Measurements from ENCODE around the gene BEND6. TPM values are rescaled to one million over a fixed set of nuclear protein-coding genes. Genes with fewer than 3 reads are reported as not detected.

The BEND6 gene
- total RNA-seq, 1 donor from 2014 or later, result not detected

- no peak overlapping the region for H3K4me3 Mint-ChIP-seq
- intact Hi-C loops (cut with micrococcal nuclease), result no loop called here
- no peak for ATAC-seq (ENCODE audit: low read depth)
- TF ChIP-seq, protein P1, sequence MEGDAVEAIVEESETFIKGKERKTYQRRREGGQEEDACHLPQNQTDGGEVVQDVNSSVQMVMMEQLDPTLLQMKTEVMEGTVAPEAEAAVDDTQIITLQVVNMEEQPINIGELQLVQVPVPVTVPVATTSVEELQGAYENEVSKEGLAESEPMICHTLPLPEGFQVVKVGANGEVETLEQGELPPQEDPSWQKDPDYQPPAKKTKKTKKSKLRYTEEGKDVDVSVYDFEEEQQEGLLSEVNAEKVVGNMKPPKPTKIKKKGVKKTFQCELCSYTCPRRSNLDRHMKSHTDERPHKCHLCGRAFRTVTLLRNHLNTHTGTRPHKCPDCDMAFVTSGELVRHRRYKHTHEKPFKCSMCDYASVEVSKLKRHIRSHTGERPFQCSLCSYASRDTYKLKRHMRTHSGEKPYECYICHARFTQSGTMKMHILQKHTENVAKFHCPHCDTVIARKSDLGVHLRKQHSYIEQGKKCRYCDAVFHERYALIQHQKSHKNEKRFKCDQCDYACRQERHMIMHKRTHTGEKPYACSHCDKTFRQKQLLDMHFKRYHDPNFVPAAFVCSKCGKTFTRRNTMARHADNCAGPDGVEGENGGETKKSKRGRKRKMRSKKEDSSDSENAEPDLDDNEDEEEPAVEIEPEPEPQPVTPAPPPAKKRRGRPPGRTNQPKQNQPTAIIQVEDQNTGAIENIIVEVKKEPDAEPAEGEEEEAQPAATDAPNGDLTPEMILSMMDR (IDR thresholded peaks at IDR 0.05), result no peak
- POLR2A ChIA-PET, result no interaction called here
- H3K36me3 Mint-ChIP-seq (ENCODE audit: low read depth), result peaks cover 2% of the 10 kb centered on the region
- peaks cover 17% of the 10 kb centered on the region for H3K4me1 Mint-ChIP-seq
- H3K27ac Mint-ChIP-seq, result no peak overlapping the region
- no peak for DNase-seq
- H3K9me3 Mint-ChIP-seq, result no peaks in the 10 kb centered on the region
- CTCF ChIA-PET, result no interaction called here
- H3K27me3 Mint-ChIP-seq, result peaks cover 48% of the 10 kb centered on the region
These were observed 4.9 kb upstream of the BEND6 start for GRCh38 chr6:56949925-56950495.

DNA sequence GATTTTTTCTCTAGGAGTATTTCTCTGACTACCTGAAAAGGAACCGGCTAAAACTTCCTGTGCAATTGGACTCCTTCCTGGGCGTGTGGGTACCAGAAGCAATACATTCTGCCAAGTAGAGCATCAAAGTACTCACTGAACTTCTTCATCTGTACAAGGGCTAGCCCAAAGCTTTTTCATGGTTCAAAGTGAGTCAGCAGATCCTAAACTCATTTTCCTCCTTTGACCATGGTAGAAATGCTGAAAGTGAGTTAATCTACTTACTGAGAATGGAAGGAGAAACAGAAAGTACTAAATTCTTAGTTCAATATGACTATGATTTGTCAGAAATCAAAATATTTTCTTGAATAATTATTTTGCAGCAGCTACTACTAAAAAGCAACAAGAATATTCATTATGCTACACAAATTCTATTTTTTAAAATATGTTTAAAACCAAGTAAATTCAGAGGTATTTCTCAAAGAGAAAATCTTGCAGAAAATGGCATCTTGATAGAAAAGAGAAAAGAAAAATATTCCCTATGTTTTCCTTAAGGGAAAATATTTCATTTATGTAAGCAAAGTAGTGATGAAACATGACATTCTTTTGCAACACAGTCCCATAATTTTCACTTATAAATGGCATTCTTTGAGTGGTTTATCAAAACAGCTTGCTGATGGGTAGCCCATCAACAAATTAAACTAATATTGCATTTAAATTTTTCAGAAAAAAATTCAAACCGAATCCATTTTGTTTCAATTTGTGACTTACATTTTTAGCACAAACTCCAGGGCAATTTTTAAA, 3.7 kb upstream of the BEND6 start:
- intact Hi-C loops (cut with micrococcal nuclease), result no loop called here
- Mint-ChIP-seq H3K9me3 (no peaks in the 10 kb centered on the region), H3K4me3 (no peak overlapping the region), H3K4me1 (peaks cover 25% of the 10 kb centered on the region), H3K36me3 (ENCODE audit: low read depth) (peaks cover 2% of the 10 kb centered on the region), H3K27ac (no peak overlapping the region), H3K27me3 (peaks cover 54% of the 10 kb centered on the region)
- no peak for DNase-seq
- no peak for ATAC-seq (ENCODE audit: low read depth)
- ChIA-PET POLR2A (no interaction called here), CTCF (no interaction called here)
- TF ChIP-seq, protein P1 (IDR thresholded peaks at IDR 0.05), result no peak

DNA sequence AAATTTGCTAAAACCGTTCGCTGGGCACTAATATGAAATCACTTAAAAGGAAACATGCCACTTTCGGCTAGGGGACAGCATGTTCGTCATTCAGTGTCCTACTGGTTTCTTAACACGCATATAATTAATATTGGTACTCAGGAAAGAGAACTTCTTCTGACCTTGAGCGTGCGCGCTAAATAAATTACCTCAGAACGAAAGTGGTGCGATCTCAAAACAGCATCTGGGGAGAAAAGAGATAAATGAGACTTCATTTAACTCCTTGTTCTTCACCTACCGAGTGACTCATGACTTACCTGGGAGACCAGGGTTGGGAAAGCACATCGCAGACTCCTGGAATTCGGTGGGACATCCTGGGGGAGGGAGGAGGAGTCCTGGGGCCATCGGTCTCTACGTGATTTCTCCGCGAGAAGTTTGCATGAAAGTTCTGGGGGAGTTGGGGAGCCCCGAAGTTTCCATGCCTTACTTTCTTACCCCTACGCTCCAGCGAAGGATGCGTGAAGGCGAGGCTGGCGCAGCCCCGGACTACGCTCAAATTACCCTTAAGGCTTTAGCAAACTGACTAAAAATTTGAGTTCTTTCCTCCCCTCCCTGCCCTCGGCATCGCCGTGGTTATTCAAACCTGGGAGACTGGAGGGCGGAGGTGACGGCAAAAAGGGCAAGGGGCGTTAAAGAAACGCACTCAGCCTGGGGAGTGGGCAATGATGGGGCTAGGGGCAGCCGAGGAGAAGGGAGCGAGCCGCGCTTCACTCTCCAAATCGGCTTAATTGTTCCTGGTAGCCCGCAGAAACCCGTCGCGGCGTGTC, 1.1 kb upstream of the BEND6 start:
- H3K4me1 Mint-ChIP-seq, result peaks cover 25% of the 10 kb centered on the region
- H3K4me3 Mint-ChIP-seq, result peak overlapping the region; percentile 88
- no peak for ATAC-seq (ENCODE audit: low read depth)
- H3K36me3 Mint-ChIP-seq (ENCODE audit: low read depth), result peaks cover 2% of the 10 kb centered on the region
- intact Hi-C loops (cut with micrococcal nuclease), result loop anchor here (1.0 to 2.0 kb wide), 3 partner anchors 49 to 363 kb away; partner anchors contain the start of genes PRIM2 and RAB23
- ChIA-PET POLR2A (no interaction called here), CTCF (no interaction called here)
- H3K9me3 Mint-ChIP-seq, result no peaks in the 10 kb centered on the region
- peaks cover 63% of the 10 kb centered on the region for H3K27me3 Mint-ChIP-seq
- TF ChIP-seq, protein P1 (IDR thresholded peaks at IDR 0.05), result no peak
- DNase-seq, result no peak
- H3K27ac Mint-ChIP-seq, result no peak overlapping the region

- peak; percentile 47 for ATAC-seq (ENCODE audit: low read depth)
- Mint-ChIP-seq H3K4me3 (peak overlapping the region; percentile 71), H3K4me1 (peaks cover 25% of the 10 kb centered on the region), H3K27ac (no peak overlapping the region), H3K9me3 (no peaks in the 10 kb centered on the region), H3K27me3 (peaks cover 59% of the 10 kb centered on the region), H3K36me3 (ENCODE audit: low read depth) (peaks cover 2% of the 10 kb centered on the region)
- TF ChIP-seq, protein P1 (IDR thresholded peaks at IDR 0.05), result no peak
- POLR2A ChIA-PET, result no interaction called here
- intact Hi-C loops (cut with micrococcal nuclease), result loop anchor here (2.0 kb wide), 2 partner anchors 51 to 361 kb away; partner anchors contain the start of gene PRIM2
- CTCF ChIA-PET, result no interaction called here
- peak; percentile 30 for DNase-seq
These were observed 556 bp downstream of the BEND6 start for GRCh38 chr6:56955171-56956155.

Measured in activated B cell treated with CpG ODN at 0.5 μM for 24 hours (primary cell).